DND-41 (cell line): ENCODE results near the gene LCOR.

Source experiments
- EZH2 ChIP-seq: IDR thresholded peaks from 3 replicates; pipeline ENCODE4 v1.6.1; 2012; ENCODE audit warnings: borderline replicate concordance, low read depth, mild to moderate bottlenecking, moderate library complexity, low read length, inconsistent platforms; ENCODE audit not compliant: severe bottlenecking
- TF ChIP-seq, protein P1 (sequence below): IDR thresholded peaks from 2 replicates; pipeline ENCODE4 v1.5.1; 2012; ENCODE audit warnings: borderline replicate concordance, low read length, moderate library complexity, mild to moderate bottlenecking; ENCODE audit not compliant: poor library complexity, severe bottlenecking; ENCODE audit errors: extremely low read depth

DNA sequence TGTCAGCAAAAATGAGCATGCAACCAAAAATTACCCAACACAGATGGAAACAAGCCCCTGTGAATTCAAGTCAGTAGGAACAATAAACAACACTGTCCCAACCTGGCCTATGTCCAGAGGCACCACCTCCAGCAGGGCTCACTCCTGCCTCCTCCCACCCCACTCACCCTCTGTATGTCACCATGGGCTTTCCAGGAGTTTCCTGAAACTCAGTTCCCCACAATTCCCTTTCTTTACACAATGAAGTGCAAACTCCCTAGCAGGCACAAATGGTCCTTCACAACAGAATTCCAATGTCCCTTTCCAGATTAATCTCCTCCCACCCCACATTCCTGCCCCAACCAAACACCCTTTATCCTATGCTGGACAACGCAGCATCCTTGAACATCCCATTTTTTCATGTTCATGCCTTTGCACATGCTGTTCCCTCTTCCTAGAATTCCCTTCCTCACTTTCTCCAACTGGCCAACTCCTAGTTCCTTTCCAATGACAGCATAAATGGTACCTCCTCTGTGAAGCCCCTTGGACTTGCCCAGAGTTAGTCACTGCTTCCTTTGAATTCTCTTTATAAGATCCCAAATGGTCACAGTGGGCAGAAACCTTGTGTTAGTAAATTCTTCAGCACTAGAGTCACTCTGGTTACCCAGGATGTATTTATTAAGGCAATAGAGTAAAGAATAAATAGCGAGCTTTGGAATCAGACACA is 196.2 kb downstream of the LCOR start:
- TF ChIP-seq, protein P1, sequence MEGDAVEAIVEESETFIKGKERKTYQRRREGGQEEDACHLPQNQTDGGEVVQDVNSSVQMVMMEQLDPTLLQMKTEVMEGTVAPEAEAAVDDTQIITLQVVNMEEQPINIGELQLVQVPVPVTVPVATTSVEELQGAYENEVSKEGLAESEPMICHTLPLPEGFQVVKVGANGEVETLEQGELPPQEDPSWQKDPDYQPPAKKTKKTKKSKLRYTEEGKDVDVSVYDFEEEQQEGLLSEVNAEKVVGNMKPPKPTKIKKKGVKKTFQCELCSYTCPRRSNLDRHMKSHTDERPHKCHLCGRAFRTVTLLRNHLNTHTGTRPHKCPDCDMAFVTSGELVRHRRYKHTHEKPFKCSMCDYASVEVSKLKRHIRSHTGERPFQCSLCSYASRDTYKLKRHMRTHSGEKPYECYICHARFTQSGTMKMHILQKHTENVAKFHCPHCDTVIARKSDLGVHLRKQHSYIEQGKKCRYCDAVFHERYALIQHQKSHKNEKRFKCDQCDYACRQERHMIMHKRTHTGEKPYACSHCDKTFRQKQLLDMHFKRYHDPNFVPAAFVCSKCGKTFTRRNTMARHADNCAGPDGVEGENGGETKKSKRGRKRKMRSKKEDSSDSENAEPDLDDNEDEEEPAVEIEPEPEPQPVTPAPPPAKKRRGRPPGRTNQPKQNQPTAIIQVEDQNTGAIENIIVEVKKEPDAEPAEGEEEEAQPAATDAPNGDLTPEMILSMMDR = no peak
- TF ChIP-seq EZH2 = no peak
